ENCODE results near the gene WDHD1. TPM values are rescaled to one million over a fixed set of nuclear protein-coding genes. Genes with fewer than 3 reads are reported as not detected.

WDHD1 gene
- polyA plus RNA-seq, 3 donors, result 0.19 to 0.37 (median 0.30) TPM

DNA sequence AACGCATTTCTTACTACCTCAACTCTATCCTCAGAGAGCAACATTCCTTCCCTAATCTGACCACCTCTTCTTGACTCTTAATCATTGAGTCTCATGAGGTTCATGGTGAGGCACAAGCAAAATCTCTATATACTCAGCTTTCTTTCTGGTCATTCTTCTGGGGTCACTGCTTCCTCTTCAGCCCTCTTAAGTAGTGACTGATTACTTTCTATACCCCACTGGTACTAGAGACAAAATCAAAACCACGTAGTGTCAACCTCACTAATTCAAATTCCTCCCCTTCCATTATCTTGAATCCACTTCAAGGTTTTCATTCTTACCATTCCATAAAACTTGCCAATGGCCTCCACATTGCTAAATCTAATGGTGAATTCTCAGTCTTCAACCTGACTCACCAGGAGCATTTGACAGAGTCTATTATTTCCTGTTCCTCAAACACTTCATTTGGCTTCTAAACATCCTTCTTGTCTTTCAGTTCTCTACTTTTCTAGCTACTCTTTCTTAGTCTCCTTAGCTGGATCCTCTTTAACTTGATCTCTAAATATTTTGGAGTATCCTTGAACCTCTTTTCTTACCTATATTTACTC lies 6.8 kb downstream of the WDHD1 start:
- Histone ChIP-seq H3K9ac (ENCODE audit: insufficient read depth, low read length, poor library complexity, severe bottlenecking) (no peak overlapping the region), H3K4me3 (replicated peaks in 1 of 3; ENCODE audit: low read depth in 2 of 3, low read length in 3 of 3) (no peak overlapping the region), H3K4me2 (replicated peaks; ENCODE audit: extremely low read depth, low read length, poor library complexity, severe bottlenecking) (no peak overlapping the region), H2AFZ (ENCODE audit: insufficient read depth, low read depth, low read length, poor library complexity, severe bottlenecking) (peak overlapping the region; percentile 22), H3K27ac (ENCODE audit: low read depth in 1 of 2, low read length in 2 of 2) (peak overlapping the region in 1 of 2 donors; percentile 15), H3K79me2 (ENCODE audit: insufficient read depth, low read length) (peaks cover 32% of the 10 kb centered on the region), H4K20me1 (ENCODE audit: insufficient read depth, low read length) (no peaks in the 10 kb centered on the region), H3K9me3 (replicated peaks in 1 of 2; ENCODE audit: control insufficient read depth in 1 of 2, insufficient read depth in 1 of 2, low read length in 2 of 2) (no peaks in the 10 kb centered on the region), H3K4me1 (ENCODE audit: control insufficient read depth in 1 of 2, insufficient read depth in 2 of 2, low read length in 2 of 2) (peaks cover 0 to 8% of the 10 kb centered on the region in 2 donors), H3K36me3 (replicated peaks in 1 of 2; ENCODE audit: control insufficient read depth in 1 of 2, insufficient read depth in 2 of 2, low read length in 2 of 2) (peaks cover 0 to 11% of the 10 kb centered on the region in 2 donors), H3K27me3 (ENCODE audit: control insufficient read depth in 2 of 2, insufficient read depth in 2 of 2, low read length in 2 of 2) (no peaks in the 10 kb centered on the region)
- DNase-seq, result peak in 2 of 3 donors; percentile 26
- no peaks in the 10 kb centered on the region for H3K27me3 Mint-ChIP-seq (ENCODE audit: low read depth in 3 of 3)
- no peak for TF ChIP-seq CTCF (IDR thresholded peaks at IDR 0.05)
- 89% methylated on average over 1 of the region's 2 CpGs for WGBS (ENCODE audit: insufficient coverage)
- H3K4me3 Mint-ChIP-seq, result no peak overlapping the region
- peaks cover 9 to 16% of the 10 kb centered on the region in 2 donors for H3K36me3 Mint-ChIP-seq
- H3K27ac Mint-ChIP-seq, result peak overlapping the region in 3 of 7 donors; percentile 44 to 68 (median 68)
- H3K9me3 Mint-ChIP-seq, result no peaks in the 10 kb centered on the region
- peaks cover 8% of the 10 kb centered on the region for H3K4me1 Mint-ChIP-seq
- intact Hi-C loops (cut with micrococcal nuclease), result no loop called here

- no peak overlapping the region for H3K4me3 ChIP-seq (replicated peaks in 1 of 3; ENCODE audit: low read depth in 2 of 3, low read length in 3 of 3)
- Mint-ChIP-seq H3K27ac (no peak overlapping the region), H3K27me3 (ENCODE audit: low read depth in 3 of 3) (peaks cover 0 to 2% (median 0%) of the 10 kb centered on the region in 3 donors), H3K9me3 (no peaks in the 10 kb centered on the region), H3K4me1 (peaks cover 3% of the 10 kb centered on the region), H3K4me3 (no peak overlapping the region), H3K36me3 (peaks cover 22 to 28% of the 10 kb centered on the region in 2 donors)
- H3K27me3 ChIP-seq (ENCODE audit: control insufficient read depth in 2 of 2, insufficient read depth in 2 of 2, low read length in 2 of 2), result no peaks in the 10 kb centered on the region
- WGBS (ENCODE audit: insufficient coverage), result no CpG with 5 or more reads among the region's 2 CpGs
- no peak overlapping the region for H2AFZ ChIP-seq (ENCODE audit: insufficient read depth, low read depth, low read length, poor library complexity, severe bottlenecking)
- no peak overlapping the region for H3K9ac ChIP-seq (ENCODE audit: insufficient read depth, low read length, poor library complexity, severe bottlenecking)
- H3K4me2 ChIP-seq (replicated peaks; ENCODE audit: extremely low read depth, low read length, poor library complexity, severe bottlenecking), result no peak overlapping the region
- H3K79me2 ChIP-seq (ENCODE audit: insufficient read depth, low read length), result peaks cover 14% of the 10 kb centered on the region
- peaks cover 3 to 18% of the 10 kb centered on the region in 2 donors for H3K36me3 ChIP-seq (replicated peaks in 1 of 2; ENCODE audit: control insufficient read depth in 1 of 2, insufficient read depth in 2 of 2, low read length in 2 of 2)
- intact Hi-C loops (cut with micrococcal nuclease), result no loop called here
- no peak overlapping the region for H3K27ac ChIP-seq (ENCODE audit: low read depth in 1 of 2, low read length in 2 of 2)
- no peak for DNase-seq
- no peaks in the 10 kb centered on the region for H3K9me3 ChIP-seq (replicated peaks in 1 of 2; ENCODE audit: control insufficient read depth in 1 of 2, insufficient read depth in 1 of 2, low read length in 2 of 2)
- TF ChIP-seq CTCF (IDR thresholded peaks at IDR 0.05), result no peak
- no peaks in the 10 kb centered on the region for H4K20me1 ChIP-seq (ENCODE audit: insufficient read depth, low read length)
- H3K4me1 ChIP-seq (ENCODE audit: control insufficient read depth in 1 of 2, insufficient read depth in 2 of 2, low read length in 2 of 2), result peaks cover 0 to 2% of the 10 kb centered on the region in 2 donors
These were observed 11.9 kb downstream of the WDHD1 start for GRCh38 chr14:55015006-55015405.
